Epithelial cell of esophagus (primary cell): ENCODE results near the gene PSKH1.
A peak's percentile ranks its signal among the peaks of the same experiment; 100 is the strongest.

ENCODE experiments used
- DNase-seq: peaks from one replicate; pipeline ENCODE4 v3.0.0; 2010; ENCODE audit warnings: low read depth
- H3K4me3 ChIP-seq: 2 replicates; pipeline ENCODE4 v1.5.1; 2011; ENCODE audit warnings: mild to moderate bottlenecking, low read length, control low read depth
- TF ChIP-seq, protein P1 (sequence below): IDR thresholded peaks from 2 replicates; pipeline ENCODE4 v1.5.1; 2011; ENCODE audit warnings: low read depth, mild to moderate bottlenecking, low read length, control low read depth, inconsistent platforms; ENCODE audit not compliant: insufficient read depth; ENCODE audit errors: missing control alignments

The PSKH1 gene

DNA sequence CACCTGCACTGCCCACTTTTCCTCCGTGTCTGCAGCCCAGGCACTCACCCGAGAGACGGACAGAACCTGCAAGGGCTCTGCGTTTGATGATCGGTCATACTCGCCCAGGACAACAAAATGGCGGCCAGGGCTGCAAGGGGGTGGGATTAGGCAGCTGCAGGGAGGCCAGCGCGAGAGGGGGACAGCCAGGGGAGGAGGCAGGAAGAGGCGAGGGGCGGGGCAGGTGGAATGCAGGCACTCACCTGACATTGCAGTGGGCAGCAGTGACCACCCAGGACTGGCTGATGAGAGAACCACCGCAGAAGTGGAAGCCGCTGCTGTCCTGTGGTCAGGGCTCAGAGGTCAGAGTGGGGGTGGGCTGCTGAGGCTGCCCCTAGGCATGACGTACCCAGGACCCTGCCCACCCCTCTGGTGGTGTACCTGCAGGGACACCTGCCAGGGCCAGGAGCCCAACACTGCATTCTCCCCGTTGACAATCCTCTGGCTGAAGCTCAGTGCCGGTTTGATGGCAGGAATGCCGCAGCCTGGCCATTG, 37.7 kb downstream of the PSKH1 start:
- no peak overlapping the region for H3K4me3 ChIP-seq
- no peak for DNase-seq
- TF ChIP-seq, protein P1, sequence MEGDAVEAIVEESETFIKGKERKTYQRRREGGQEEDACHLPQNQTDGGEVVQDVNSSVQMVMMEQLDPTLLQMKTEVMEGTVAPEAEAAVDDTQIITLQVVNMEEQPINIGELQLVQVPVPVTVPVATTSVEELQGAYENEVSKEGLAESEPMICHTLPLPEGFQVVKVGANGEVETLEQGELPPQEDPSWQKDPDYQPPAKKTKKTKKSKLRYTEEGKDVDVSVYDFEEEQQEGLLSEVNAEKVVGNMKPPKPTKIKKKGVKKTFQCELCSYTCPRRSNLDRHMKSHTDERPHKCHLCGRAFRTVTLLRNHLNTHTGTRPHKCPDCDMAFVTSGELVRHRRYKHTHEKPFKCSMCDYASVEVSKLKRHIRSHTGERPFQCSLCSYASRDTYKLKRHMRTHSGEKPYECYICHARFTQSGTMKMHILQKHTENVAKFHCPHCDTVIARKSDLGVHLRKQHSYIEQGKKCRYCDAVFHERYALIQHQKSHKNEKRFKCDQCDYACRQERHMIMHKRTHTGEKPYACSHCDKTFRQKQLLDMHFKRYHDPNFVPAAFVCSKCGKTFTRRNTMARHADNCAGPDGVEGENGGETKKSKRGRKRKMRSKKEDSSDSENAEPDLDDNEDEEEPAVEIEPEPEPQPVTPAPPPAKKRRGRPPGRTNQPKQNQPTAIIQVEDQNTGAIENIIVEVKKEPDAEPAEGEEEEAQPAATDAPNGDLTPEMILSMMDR, result no peak

- TF ChIP-seq, protein P1, result peak; percentile 19
- no peak for DNase-seq
- no peak within 1 kb of the TSS for H3K4me3 ChIP-seq
Measured at GRCh38 chr16:67931712-67932461, 38.8 kb downstream of the PSKH1 start, which contains the start of gene CTRL. Gene CTRL (minus strand): TSS chr16:67931862. CDS start chr16:67931852, 10 bp downstream.

DNA sequence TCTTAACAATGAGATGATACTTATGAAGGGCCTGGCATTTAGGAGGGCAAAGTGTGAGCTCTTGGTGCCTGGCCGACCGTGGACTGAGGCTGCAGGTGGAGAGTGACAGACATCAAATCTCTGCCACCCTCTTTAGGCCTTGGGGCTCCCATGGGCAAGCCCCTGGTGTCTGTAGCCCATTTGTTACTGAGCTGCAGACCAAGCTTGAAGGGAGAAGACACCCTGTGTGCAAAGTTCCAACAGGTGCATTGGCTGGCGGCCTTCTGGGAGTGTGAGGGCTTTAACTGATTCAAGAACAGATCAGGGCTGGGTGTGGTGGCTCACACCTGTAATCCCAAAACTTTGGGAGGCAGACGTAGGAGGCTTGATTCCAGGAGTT, 39.4 kb downstream of the PSKH1 start:
- no peak for DNase-seq
- no peak overlapping the region for H3K4me3 ChIP-seq
- TF ChIP-seq, protein P1, result no peak

GRCh38 chr16:67933805-67934204, 40.8 kb downstream of the PSKH1 start:
- H3K4me3 ChIP-seq, result no peak overlapping the region
- DNase-seq, result no peak
- TF ChIP-seq, protein P1, result no peak

DNA sequence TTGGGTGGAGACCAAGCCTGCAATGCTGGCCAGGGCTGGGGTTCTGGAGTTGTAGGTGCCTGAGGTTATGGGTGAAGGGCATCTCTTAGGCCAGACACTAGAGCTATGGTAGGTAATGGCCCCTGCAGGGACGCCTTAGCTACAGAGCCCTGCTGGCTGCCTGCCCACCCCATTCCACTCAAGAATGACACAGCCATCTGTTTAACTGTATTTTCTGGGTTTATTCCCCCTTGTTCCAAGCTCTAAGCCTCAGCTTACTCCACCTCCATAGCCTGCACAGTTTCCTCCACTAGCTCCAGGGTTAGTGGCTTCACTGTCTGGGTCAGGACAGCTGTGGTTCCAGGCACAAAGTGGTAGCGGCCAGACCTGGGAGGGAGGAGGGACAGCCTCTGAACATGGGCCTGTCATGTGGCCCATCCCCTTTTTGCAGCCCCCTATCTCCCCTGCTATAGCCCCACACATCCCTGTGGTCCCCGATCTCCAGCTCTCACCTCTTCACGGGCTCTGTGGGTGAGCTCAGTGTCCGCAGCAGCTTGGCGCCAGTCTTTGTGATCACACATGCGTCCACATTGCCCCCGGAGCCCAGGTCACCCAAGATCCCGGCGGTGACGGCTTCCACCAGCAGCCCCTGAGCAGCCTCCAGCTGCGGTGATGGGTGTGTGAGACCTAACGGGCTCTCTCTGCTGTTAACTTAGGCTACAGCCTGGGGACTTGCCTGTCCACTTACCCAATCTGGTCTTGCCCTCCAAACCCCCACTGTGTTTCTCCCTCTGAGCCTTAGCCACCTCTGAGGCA, 41.4 kb downstream of the PSKH1 start:
- peak overlapping the region; percentile 96 for H3K4me3 ChIP-seq
- DNase-seq, result no peak
- TF ChIP-seq, protein P1, result no peak

DNA sequence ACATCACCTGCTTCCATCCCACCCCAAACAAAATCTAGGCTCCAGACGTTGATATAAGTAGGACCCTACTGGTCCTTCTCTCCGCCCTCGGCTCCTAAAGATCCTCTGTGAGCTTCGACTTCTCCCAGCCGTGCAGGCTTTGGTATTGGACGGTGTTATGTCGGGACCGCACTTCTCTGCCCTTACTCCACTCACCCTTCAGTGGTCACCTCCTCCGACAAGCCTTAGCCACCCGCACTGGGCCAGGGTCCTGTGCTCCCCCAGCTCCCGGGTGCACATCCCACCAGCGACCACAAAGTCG, 42.0 kb downstream of the PSKH1 start:
- TF ChIP-seq, protein P1, result no peak
- no peak for DNase-seq
- peak overlapping the region; percentile 96 for H3K4me3 ChIP-seq
